NCI-H748 treated with DMSO at 0.1 percent for 48 hours (cell line): ENCODE data around the gene COPE.
"Not testable (repeated sequence)": the region's sequence is repeated elsewhere in the genome, so short reads cannot be mapped to it uniquely, and the experiment has no call there.

Experiments used
- DNase-seq: peaks from one replicate; lab custom pipeline; 2025; lab: John Stamatoyannopoulos, UW

Gene COPE

DNA sequence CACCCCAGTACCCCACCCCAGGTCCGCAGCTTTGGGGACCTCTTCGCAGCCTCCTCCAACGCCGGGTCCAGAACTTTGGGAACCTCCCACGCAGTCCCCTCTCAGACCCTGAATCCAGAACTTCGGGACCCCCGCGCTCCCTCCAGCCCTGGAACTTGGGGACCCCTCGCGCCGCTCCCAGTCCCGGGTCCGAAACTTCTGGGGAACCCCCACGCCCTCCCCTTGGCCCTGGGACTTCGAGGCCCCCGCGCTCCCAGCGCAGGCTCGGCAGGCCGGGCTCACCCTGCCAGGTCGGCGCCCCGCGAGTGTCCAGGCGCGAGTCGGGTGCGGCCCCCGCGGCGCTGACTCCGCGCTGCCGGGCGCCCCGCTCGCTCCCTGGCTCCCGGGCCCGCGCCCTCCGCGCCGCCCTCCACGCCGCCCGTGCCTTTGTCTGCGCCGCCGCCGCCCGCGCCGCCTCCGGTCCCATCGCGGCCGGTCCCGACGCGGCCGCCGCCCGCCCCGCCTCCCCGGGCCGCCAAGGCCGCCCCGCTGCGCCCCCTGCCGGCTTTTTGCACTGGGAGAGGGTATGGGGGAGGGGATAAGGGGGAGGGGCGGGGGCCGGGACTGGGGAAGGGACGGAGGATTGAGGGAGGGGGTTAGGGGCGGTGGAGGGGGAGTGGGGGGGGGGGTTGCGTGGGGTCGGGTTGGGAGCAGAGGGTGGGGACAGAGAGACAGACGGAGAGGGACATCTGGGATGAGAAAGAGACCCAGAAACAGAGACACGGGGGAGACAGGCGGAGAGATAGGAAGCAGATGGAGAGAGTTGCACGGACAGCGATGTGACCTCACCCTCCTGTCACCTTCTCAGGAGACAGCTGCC is 21.8 kb upstream of the COPE start, which contains the start of gene HOMER3:
HOMER3 (minus strand) TSS at position 449 of the 859 bp plus-strand sequence. CDS start 2,235 bp downstream, outside the sequence.
- DNase-seq = peak; percentile 1

DNA sequence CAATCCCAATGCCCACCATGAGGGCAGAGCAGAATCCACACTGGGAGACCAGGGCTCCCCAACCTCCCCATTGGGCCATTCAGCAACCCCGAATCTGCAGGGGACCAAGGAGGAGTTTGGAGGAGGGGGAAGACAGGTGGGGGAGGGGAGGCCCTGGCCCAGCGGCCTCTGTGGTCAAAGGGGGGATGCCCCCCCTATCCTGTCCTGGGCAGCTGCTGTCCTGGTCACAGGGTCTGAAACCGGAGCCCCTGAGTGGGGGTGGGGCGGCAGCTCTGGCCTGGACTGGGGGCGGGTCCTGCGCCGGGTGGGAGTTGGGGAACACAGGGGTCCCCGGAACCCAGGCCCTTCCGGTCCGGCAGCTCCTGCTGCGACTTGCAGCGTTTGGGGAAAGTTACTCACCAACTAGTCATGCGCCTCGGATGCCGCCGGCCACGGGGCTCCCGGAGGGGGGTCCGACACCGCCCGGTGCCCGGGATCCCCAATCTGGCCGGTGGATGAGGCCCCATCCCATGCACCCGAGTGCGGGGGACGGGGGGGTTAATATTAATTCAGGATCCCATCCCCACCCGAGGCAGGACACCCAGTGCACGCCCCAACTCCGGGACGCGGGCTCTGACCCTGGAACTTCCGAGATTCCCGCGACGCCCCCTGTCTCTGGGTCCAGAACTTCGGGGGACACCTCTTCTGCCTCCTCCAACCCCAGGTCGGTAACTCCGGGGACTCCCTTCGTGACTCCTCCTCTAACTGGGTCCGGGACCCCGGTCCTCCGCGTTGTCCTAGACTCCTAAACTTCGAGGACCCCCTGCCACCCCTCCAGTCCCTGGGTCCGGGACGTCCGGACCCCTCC is 21.0 kb upstream of the COPE start:
- no peak for DNase-seq

DNA sequence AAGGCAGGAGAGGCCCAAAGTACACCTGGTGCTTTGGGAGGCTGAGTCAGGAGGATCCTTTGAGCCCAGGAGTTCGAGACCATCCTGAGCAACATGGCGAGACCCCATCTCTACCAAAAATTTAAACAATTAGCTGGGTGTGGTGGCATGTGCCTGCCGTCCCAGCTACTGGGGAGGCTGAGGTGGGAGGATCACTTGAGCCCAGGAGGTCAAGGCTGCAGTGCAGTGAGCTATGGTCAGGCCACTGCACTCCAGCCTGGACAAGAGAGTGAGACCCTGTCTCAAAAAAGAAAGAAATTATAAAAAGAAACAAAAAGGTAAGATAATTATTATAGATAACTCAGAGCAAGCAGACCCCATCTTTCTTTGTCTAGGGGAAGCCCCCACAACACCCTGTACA is 20.0 kb upstream of the COPE start:
- no peak for DNase-seq

DNA sequence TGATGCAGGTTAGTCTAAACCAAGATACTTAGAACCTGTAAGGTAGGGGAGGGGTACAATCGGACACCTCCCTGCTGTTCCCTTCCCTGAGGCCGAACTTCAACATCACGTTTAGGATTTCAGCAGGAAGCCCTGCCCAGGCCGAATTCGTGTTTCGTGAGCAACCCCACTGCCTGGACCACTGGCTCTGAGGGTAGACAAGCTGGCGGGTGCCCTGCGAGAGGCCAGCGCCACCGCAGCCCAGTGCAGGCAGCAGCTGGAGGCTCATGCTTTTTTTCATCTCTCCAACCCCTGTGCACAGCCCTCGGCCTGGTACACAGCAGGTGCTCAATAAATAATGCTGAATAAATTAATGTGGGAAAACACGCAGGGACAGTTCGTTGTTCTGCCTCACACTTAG is 14.1 kb upstream of the COPE start:
- DNase-seq = no peak

DNA sequence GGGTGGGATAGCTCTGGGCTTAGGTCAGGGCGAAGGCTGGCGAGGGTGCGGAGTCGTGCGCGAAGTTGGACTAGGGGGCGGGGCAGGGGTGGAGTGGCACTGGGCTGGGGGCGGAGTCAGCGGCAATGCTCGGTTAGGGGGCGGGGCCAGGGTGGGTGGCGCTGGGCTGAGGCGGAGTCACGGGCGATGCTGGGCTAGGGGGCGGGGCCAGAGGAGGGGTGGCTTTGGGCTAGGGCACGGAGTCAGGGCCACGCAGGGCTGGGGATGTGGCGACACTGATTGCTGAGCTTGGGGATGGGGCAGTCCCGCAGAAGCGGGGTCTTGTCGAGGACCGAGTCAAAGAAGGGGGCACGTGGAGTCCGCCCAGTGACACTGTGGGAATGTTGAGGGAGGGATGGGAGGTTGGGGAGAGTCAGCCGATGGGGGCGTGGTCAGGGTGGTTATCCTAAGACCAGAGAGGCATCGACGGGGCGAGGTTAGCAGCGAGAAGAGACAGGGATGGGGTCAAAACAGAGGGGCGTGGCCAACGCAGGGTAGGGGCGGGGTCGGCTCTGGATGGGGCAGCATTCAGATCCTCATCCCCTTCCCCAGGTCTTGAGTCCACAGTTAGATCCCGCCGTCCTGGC is 13.1 kb upstream of the COPE start:
- peak; percentile 25 for DNase-seq

DNA sequence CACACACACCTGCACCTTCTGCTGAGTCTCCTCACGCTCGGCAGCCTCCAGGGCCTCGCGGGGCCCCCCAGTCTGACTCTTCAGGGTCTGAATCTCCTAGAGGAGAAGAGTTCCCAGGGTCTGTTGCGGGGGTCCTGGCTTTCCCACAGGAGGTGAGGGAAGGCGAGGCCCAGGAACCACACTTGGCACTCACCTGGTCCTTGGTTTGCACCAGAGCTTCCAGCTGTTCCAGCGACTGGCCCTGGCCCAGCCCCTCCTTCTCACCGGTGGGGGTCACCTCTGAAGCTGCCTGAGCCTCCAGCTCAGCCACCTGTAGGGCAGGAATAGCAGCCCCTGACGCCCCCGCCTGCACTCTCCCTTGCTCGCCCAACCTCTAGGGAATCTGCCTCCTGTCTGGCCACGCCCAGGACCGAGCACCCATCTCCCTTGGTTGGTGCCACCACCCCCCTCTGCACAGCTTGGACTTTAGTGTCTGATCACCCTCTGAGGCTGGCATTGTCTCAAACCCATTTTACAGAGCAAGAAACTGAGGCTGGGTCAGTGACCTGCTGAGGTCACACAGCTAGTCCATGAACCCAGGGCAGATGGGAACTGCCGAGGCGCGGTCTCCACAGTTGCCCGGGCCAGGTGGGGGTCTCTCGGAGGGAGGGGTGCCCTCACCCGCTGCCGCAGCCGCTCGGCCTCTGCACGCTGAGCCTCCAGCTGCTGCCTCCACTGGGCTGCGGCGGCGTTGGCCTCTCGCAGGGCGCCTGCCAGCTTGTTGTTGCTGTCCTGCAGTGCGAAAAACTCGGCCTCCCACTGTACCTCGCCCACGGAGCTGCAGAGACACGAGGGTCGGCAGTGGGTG is 12.4 kb upstream of the COPE start:
- DNase-seq = no peak

DNA sequence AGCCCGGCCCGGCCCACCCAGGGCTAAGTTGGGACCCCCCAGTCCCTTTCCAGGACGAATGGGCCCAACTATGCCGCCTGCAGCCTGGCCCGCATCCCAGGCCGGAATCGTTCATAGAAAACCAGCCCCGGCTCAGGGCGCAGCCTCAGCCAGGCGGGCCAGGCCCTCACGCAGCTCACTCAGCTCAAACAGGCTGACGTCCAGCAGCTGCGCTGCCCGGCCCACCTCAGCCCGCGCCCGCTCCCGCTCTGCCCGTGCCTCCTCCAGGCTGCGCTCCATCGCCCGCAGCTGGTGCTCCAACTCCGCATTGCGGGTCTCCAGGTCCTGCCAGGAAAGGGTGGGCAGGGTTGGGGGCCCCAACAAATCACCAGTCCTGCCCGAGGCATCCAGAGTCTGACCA is 10.1 kb upstream of the COPE start:
- no peak for DNase-seq

DNA sequence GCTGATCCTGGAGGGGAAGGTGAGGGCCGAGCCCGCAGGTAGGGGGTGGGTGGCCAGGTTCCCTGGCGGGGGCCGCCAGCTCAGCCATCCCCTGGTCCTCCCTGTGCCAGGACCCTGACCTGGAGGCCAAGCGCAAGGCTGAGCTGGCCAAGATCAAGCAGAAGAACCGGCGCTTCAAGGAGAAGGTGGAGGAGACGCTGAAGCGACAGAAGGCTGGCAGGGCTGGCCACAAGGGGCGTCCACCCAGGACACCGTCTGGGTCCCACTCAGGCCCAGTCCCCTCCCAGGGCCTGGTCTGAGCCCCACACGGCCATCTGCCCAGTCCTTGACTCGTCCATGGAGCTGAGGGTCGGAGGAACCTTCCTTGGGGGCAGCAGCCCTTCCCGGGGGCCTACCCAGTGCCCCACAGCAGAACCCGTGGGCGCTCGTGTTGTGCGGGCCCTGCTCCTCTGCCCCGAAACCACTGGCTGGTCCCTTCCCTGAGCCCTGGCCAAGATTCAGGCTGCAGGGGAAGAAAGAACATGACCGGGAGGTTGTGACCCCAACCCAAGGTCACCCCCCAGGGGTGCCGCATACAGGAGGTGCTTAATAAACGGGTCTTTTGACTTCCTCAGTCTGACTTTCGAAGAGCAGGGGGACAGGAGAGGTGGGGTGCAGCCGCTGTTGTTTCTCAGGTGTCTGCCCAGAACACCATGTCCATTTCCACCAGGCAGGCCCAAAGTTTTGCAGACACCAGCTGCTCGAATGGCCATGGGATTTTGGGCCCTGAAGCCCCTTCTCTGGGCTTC is 9.0 kb upstream of the COPE start:
- DNase-seq = no peak

DNA sequence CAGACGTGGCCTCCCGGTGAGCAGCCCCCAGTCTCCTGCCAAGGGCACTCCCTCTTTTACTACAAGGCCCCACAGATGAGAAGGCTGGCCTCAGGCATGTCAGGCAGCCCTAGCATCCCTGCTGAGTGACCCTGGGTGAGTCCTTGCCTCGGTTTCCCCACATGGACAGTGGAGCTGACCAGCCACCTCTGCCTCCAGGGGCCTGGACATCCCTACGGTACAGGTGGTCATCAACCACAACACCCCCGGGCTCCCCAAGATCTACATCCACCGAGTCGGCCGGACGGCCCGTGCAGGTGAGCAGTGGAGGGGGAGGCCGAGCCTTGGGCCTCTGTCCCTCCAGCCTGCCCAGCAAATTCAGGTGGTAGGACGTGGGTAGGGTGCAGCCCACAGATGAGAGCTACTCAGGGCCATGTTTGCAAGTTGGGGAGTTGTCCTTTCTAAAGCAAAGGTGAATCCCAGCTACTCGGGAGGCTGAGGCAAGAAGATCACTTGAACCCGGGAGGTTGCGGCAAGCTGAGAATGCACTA is 5.6 kb upstream of the COPE start:
- no peak for DNase-seq

DNA sequence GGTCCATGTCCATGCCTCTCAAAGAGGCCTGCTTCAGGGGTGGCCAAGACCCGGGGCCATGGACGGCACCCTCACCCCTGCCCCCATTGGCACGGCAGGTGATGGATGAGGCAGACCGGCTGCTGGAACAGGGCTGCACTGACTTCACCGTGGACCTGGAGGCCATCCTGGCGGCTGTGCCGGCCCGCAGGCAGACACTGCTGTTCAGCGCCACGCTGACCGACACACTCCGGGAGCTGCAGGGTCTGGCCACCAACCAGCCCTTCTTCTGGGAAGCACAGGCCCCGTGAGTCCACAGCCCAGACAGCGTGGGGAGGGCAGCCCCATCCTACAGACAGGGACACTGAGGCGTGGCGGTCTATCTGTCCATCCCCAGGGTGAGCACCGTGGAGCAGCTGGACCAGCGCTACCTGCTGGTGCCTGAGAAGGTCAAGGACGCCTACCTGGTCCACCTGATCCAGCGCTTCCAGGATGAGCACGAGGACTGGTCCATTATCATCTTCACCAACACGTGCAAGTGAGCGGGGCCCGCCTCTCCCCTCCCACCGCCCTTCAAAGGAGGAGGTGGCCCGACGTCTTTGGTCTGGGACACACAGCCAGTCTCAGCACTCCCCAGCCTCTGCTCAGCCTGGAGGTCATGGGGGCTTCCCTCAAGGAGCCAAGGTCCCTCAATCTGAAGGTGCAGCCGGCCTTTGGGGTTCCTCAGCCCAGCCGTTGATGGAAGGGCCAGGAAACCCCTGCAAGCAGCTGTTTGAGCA is 3.2 kb upstream of the COPE start:
- DNase-seq = no peak

DNA sequence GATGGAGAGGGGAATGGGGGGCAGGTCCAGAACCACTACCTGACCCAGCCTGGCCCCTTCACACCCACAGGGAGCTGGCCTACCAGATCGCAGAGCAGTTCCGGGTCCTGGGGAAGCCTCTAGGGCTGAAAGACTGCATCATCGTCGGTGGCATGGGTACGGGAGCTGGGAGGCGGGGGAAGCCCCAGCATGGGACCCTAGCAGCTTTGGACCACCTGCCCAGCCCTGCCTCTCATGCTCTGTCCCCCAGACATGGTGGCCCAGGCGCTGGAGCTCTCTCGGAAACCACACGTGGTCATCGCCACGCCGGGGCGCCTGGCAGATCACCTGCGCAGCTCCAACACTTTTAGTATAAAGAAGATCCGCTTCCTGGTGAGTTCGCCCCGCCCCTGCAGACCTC is 2.4 kb upstream of the COPE start:
- no peak for DNase-seq

DNA sequence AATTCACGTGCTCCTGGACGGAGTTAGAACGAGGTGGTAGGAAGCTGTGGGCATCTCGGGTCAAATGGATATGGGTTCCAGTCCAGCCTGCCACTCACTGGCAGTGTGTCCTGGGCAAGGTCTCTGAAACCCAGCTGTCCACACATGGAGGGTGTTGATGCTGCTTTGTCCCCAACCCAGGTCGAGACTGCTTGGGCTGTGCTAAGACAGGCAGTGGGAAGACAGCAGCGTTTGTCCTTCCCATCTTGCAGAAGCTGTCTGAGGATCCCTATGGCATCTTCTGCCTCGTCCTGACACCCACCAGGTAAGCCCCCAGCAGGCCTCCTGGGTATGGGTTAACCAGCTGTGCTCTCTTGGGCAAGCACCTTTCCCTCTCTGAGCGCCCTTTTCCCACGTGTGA is 1.2 kb upstream of the COPE start:
- DNase-seq = no peak

DNA sequence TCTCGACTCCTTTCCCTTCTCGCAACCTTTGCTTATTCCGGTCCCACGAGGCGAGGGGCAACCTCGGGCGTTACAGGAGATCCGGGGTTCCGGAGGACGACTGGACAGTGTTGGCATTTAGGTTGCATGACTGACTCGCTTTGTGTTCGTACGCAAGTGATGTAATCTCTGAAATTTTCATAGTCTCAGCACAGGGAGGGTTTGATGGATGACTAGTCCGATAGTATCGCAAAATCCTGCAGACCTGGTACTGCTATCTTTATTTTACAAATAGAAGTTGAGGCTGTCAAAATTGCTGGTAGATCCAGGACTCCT is 670 bp upstream of the COPE start:
- no peak for DNase-seq

DNA sequence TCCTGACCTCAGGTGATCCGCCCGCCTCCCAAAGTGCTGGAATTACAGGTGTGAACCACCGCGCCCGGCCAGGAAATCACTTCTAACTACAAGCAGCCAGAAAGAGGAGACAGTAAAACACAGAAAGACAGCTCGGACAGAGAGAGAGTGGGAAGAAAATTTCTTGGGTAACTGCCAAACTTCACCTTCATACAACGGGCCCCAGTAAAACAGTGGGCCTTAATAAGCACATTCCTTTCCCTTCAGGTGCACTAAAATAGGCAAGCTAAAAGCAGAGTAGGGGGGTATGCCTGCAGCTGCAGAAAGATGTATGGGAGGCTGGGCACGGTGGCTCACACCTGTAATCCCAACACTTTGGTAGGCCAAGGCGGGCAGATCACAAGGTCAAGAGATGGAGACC is 1.6 kb downstream of the COPE start:
- DNase-seq = not testable (repeated sequence)

DNA sequence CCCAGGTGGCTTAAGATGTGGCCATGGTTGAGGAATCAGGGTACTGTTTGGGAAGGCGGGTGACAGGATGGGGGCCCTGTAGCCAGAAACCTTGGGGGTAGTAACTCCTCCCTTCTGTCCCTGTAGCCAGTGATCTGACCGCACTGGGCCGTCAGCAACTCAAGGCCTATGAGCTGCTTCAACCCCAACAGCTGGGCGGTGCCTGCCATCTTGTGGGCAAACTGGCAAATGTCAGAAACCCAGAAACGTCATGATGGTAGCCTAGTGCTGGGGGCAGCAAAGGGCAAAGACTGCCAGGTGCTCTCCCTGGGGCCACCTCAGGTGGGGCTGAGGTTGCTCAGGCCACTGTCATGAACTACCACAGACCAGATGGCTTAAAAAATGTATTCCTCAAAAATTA is 3.5 kb downstream of the COPE start:
- DNase-seq = no peak

DNA sequence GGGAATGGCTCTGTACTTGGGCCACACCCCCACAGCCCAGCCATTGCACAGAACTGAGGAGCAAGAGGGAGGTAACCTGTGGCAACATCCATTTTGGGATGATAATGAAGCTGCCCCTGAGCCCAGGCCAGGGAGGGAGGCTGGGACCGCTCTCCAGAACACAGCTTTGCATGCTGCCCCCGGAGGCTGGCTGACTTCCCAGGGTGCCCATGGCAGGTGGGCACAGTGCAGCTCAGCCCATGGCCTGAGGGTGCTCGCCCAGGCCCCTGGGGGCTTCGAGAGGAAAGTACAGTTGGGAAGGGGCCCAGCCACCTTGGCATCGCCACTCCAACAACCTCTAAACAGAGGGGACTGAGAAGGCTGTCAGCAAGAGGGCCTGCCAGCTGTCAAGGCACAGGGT is 5.7 kb downstream of the COPE start:
- no peak for DNase-seq

DNA sequence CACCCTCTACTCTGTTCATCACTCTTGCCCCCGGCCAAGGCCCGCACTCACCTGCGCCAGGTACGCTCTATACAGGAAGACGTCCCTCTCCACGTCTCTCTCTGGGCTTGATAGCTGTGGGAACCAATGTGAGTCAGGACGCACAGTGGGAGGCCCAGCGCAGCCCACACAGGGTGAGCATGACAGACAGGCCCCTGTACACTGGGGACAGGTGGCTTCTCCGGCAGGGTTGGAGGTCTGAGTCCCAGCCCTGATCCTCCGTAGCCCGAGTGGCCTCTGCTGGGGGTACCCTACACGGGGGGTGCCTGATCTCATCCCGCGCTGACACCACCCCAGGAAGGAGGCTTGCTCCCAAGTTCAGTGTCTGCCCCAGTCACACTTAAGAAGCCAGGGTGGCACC is 6.3 kb downstream of the COPE start:
- no peak for DNase-seq

DNA sequence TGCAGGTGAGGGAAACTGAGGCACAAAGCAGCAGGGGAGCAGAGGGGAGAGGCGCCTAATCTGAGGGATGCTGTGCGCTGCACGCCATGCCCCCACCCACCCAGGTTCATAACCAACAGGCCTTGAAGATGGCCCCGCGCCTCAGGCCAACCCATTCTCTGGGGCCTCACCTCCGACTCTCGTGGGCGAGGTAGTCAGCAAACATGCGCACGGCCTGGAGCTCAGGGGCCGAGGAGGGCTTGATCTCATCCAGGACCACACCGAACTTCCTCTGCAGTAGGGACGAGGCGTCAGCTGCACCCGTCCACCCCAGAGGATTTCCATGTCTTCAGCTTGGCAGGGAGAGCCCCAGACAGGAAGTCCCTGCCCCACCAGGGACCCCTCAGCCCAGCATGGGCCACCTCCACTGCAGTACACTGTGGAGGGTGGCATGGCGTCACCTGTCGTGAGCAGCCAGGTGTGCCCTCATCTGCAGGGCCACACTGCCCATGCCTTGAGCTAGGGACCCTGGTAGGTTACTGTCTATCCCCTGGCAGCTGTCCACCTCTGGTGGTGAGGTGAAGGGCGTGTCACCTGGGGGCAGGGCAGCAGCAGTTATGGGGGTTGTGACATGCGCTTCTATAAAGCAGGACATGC is 8.3 kb downstream of the COPE start:
- no peak for DNase-seq

DNA sequence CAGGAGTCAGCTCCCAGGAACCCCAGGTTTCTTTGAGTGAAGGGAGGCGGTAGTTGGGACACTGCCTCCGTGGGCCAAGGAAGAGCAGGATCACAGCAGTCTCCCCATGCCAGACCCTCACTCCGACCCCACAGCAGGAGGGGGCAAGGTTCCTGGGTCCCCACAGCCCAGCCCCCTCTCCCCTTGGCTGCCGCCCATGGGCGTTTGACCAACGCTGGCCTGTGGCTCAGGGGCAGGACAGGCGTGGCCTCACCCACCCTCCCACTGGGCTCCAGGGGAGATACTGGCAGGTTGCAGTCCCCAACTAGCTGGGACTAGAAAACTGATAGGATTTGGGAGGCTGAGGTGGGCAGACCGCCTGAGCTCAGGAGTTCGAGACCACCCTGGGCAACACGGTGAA is 9.2 kb downstream of the COPE start:
- no peak for DNase-seq
